SK-N-SH treated with all-trans-retinoic acid at 6 μM for 48 hours (cell line): ENCODE data around the gene CPPED1.
A peak's percentile ranks its signal among the peaks of the same experiment; 100 is the strongest.

Experiments used
- ATAC-seq: fragments of 200-7000 bp; cut with Tn5 transposase; 3 replicates; pipeline ENCODE4 v1.9.1; 2020; ENCODE audit warnings: mild to moderate bottlenecking, moderate library complexity
- ARNTL ChIP-seq: fragments of 450-650 bp; formaldehyde crosslinking; IDR thresholded peaks from 2 replicates; pipeline ENCODE4 v1.5.0; 2020; ENCODE audit warnings: low read depth, mild to moderate bottlenecking, moderate library complexity, borderline replicate concordance
- BACH2 ChIP-seq: fragments of 250-450 bp; sonication (Bioruptor Pico); IDR thresholded peaks from 2 replicates; pipeline ENCODE4 v1.9.0; 2021; ENCODE audit warnings: mild to moderate bottlenecking, borderline replicate concordance
- CSDC2 ChIP-seq: fragments of 250-450 bp; sonication (Bioruptor Pico); IDR thresholded peaks from 2 replicates; pipeline ENCODE4 v1.5.0; 2020; ENCODE audit warnings: mild to moderate bottlenecking, moderate library complexity
- ESRRG ChIP-seq: fragments of 250-450 bp; sonication (Bioruptor Pico); IDR thresholded peaks from 2 replicates; pipeline ENCODE4 v1.6.1; 2021; ENCODE audit warnings: mild to moderate bottlenecking
- GLIS3 ChIP-seq: fragments of 250-450 bp; sonication (Bioruptor Pico); IDR thresholded peaks from 2 replicates; pipeline ENCODE4 v1.5.0; 2020; ENCODE audit warnings: mild to moderate bottlenecking, moderate library complexity
- ISL1 ChIP-seq: fragments of 250-450 bp; sonication (Bioruptor Pico); IDR thresholded peaks from 2 replicates; pipeline ENCODE4 v2.1.2; 2022; ENCODE audit warnings: mild to moderate bottlenecking, moderate library complexity
- OSR1 ChIP-seq: fragments of 250-450 bp; sonication (Bioruptor Pico); IDR thresholded peaks from 2 replicates; pipeline ENCODE4 v1.8.0; 2022; ENCODE audit warnings: moderate library complexity, mild to moderate bottlenecking, inconsistent platforms
- PPARA ChIP-seq: fragments of 250-450 bp; sonication (Bioruptor Pico); IDR thresholded peaks from 2 replicates; pipeline ENCODE4 v1.5.0; 2020; ENCODE audit warnings: mild to moderate bottlenecking, borderline replicate concordance
- RARB ChIP-seq: fragments of 250-450 bp; sonication (Bioruptor Pico); IDR thresholded peaks from 2 replicates; pipeline ENCODE4 v1.8.0; 2021; ENCODE audit warnings: mild to moderate bottlenecking, moderate library complexity
- SNAI2 ChIP-seq: fragments of 250-450 bp; sonication (Bioruptor Pico); IDR thresholded peaks from 2 replicates; pipeline ENCODE4 v1.5.0; 2020; ENCODE audit warnings: mild to moderate bottlenecking, moderate library complexity
- TCF4 ChIP-seq: fragments of 250-450 bp; sonication (Bioruptor Pico); IDR thresholded peaks from 2 replicates; pipeline ENCODE4 v1.8.0; 2021; ENCODE audit warnings: mild to moderate bottlenecking, moderate library complexity, borderline replicate concordance
- TOX ChIP-seq: fragments of 250-450 bp; sonication (Bioruptor Pico); IDR thresholded peaks from 2 replicates; pipeline ENCODE4 v1.8.0; 2021; ENCODE audit warnings: mild to moderate bottlenecking, moderate library complexity, borderline replicate concordance
- ZC3H10 ChIP-seq: fragments of 250-450 bp; sonication (Bioruptor Pico); IDR thresholded peaks from 2 replicates; pipeline ENCODE4 v1.5.1; 2021; ENCODE audit warnings: mild to moderate bottlenecking, moderate library complexity
- ZFP3 ChIP-seq: fragments of 250-450 bp; sonication (Bioruptor Pico); IDR thresholded peaks from 2 replicates; pipeline ENCODE4 v1.5.0; 2020; ENCODE audit warnings: mild to moderate bottlenecking, moderate library complexity
- ZFP30 ChIP-seq: fragments of 450-650 bp; formaldehyde crosslinking; IDR thresholded peaks from 2 replicates; pipeline ENCODE4 v1.5.0; 2022; ENCODE audit warnings: mild to moderate bottlenecking, moderate library complexity
- ZNF565 ChIP-seq: fragments of 450-650 bp; formaldehyde crosslinking; conservative IDR thresholded peaks from 2 replicates; pipeline ENCODE4 v1.5.0; 2020; ENCODE audit warnings: low read depth, mild to moderate bottlenecking, moderate library complexity
- ZNF70 ChIP-seq: fragments of 450-650 bp; formaldehyde crosslinking; IDR thresholded peaks from 2 replicates; pipeline ENCODE4 v1.5.0; 2020; ENCODE audit warnings: mild to moderate bottlenecking, moderate library complexity
- ZNF8 ChIP-seq: fragments of 450-650 bp; formaldehyde crosslinking; IDR thresholded peaks from 2 replicates; pipeline ENCODE4 v1.5.0; 2020; ENCODE audit warnings: mild to moderate bottlenecking, moderate library complexity
- TF ChIP-seq, protein P1 (sequence below): fragments of 250-450 bp; sonication (Bioruptor Pico); IDR thresholded peaks from 2 replicates; pipeline ENCODE4 v1.8.0; 2020; ENCODE audit warnings: mild to moderate bottlenecking, moderate library complexity, borderline replicate concordance
- TF ChIP-seq, protein P2 (sequence below): fragments of 250-450 bp; sonication (Bioruptor Pico); IDR thresholded peaks from 2 replicates; pipeline ENCODE4 v1.5.0; 2020; ENCODE audit warnings: mild to moderate bottlenecking, moderate library complexity
- TF ChIP-seq, protein P3 (sequence below): fragments of 250-450 bp; sonication (Bioruptor Pico); IDR thresholded peaks from 2 replicates; pipeline ENCODE4 v1.5.1; 2021; ENCODE audit warnings: mild to moderate bottlenecking, moderate library complexity
- TF ChIP-seq, protein P4 (sequence below): fragments of 250-450 bp; sonication (Bioruptor Pico); IDR thresholded peaks from 2 replicates; pipeline ENCODE4 v1.5.1; 2020; ENCODE audit warnings: low read depth, mild to moderate bottlenecking, moderate library complexity
- TF ChIP-seq, protein P5 (sequence below): fragments of 250-450 bp; sonication (Bioruptor Pico); IDR thresholded peaks from 2 replicates; pipeline ENCODE4 v1.8.0; 2021; ENCODE audit warnings: low read depth, mild to moderate bottlenecking, moderate library complexity, borderline replicate concordance

Gene CPPED1

DNA sequence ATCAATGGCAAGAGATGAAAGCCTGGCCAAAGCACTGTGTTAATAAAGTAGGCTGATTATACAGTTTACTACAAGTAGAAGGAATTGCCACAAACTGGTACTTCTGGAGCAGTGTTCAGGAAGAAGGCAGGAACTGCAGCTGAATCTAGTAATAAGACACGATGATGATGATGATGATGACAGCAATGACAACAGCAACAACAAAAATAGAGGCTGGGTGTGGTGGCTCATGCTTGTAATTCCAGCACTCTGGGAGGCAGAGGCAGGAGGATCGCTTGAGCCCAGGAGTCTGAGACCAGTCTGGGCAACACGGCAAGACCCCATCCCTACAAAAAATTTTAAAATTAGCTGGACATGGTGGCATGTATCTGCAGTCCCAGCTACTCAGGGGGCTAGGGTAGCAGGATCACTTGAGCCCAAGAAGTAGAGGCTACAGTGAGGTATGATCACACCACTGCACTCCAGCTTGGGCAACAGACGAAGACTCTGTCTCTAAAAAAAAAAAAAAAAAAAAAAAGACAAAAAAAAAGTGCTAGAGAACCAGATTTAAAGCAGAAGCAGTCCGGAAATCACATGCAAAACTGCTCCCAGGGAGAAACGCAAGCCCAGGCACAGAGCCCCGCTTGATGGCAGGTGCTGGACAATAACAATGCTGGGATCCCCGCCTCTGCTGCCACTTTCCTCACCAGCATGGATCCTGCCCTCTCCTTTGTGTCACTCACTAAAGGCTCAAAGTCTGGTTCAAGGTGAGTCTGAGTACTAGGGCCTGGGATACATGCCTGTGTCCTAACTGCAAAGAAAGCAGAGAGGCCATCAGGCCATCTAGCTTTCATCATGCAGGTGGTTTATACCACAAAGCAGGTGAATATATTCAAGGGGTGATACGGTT lies 44.8 kb downstream of the CPPED1 start (continued):
- TF ChIP-seq, protein P1, sequence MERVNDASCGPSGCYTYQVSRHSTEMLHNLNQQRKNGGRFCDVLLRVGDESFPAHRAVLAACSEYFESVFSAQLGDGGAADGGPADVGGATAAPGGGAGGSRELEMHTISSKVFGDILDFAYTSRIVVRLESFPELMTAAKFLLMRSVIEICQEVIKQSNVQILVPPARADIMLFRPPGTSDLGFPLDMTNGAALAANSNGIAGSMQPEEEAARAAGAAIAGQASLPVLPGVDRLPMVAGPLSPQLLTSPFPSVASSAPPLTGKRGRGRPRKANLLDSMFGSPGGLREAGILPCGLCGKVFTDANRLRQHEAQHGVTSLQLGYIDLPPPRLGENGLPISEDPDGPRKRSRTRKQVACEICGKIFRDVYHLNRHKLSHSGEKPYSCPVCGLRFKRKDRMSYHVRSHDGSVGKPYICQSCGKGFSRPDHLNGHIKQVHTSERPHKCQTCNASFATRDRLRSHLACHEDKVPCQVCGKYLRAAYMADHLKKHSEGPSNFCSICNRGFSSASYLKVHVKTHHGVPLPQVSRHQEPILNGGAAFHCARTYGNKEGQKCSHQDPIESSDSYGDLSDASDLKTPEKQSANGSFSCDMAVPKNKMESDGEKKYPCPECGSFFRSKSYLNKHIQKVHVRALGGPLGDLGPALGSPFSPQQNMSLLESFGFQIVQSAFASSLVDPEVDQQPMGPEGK (CRISPR knock-in tag) = no peak
- TF ChIP-seq SNAI2 (CRISPR knock-in tag) (no peak), PPARA (no peak)
- TF ChIP-seq, protein P2, sequence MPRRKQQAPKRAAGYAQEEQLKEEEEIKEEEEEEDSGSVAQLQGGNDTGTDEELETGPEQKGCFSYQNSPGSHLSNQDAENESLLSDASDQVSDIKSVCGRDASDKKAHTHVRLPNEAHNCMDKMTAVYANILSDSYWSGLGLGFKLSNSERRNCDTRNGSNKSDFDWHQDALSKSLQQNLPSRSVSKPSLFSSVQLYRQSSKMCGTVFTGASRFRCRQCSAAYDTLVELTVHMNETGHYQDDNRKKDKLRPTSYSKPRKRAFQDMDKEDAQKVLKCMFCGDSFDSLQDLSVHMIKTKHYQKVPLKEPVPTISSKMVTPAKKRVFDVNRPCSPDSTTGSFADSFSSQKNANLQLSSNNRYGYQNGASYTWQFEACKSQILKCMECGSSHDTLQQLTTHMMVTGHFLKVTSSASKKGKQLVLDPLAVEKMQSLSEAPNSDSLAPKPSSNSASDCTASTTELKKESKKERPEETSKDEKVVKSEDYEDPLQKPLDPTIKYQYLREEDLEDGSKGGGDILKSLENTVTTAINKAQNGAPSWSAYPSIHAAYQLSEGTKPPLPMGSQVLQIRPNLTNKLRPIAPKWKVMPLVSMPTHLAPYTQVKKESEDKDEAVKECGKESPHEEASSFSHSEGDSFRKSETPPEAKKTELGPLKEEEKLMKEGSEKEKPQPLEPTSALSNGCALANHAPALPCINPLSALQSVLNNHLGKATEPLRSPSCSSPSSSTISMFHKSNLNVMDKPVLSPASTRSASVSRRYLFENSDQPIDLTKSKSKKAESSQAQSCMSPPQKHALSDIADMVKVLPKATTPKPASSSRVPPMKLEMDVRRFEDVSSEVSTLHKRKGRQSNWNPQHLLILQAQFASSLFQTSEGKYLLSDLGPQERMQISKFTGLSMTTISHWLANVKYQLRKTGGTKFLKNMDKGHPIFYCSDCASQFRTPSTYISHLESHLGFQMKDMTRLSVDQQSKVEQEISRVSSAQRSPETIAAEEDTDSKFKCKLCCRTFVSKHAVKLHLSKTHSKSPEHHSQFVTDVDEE (CRISPR knock-in tag) = no peak
- TF ChIP-seq, all 23 proteins: peak for 0

DNA sequence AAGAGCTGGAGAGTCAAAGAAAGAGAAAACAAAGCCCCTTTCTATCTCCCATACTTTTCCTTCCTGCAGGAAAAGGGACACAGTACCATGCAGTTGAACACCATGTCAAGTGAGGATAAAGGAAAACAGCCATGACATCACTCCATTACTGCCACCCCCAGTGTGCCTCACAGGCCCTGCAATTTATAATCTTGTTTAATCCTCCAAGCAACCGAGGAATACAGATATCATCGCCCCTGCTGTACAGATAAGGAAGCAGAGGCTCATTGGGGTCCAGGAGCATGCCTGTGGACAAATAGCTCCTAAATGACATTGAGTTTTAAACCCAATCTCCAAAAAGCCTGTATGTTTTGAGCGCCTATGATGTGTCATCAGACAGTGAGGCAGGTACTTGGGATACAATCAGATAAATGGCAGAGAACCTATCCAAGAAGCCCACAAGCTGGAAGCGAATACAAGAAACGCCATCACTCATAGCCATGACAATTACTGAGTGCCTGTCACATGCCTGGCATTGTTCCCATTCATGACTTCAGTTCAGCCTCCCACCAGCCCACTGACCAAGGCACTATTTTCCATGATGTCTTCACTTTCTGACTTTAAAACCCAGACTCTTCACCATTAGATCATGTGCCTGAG lies 45.5 kb downstream of the CPPED1 start:
- peak; percentile 71 for ATAC-seq
- TF ChIP-seq TOX (CRISPR knock-in tag) (no peak), ZNF8 (CRISPR knock-in tag) (peak; percentile 79), BACH2 (CRISPR knock-in tag) (no peak), ZNF565 (CRISPR knock-in tag) (no peak), GLIS3 (CRISPR knock-in tag) (0 out of 2 replicates have a peak, but pooled peaks have one; percentile 46), TCF4 (CRISPR knock-in tag) (peak; percentile 81), CSDC2 (CRISPR knock-in tag) (no peak), PPARA (no peak), SNAI2 (CRISPR knock-in tag) (no peak; the same call in 1 of the 2 replicates), ZFP3 (CRISPR knock-in tag) (no peak), ISL1 (peak; percentile 61), ZC3H10 (no peak), ZFP30 (CRISPR knock-in tag) (0 out of 2 replicates have a peak, but pooled peaks have one; percentile 8), ESRRG (no peak), ZNF70 (CRISPR knock-in tag) (no peak), ARNTL (CRISPR knock-in tag) (no peak), RARB (CRISPR knock-in tag) (no peak), OSR1 (CRISPR knock-in tag) (no peak)
- TF ChIP-seq, protein P3, sequence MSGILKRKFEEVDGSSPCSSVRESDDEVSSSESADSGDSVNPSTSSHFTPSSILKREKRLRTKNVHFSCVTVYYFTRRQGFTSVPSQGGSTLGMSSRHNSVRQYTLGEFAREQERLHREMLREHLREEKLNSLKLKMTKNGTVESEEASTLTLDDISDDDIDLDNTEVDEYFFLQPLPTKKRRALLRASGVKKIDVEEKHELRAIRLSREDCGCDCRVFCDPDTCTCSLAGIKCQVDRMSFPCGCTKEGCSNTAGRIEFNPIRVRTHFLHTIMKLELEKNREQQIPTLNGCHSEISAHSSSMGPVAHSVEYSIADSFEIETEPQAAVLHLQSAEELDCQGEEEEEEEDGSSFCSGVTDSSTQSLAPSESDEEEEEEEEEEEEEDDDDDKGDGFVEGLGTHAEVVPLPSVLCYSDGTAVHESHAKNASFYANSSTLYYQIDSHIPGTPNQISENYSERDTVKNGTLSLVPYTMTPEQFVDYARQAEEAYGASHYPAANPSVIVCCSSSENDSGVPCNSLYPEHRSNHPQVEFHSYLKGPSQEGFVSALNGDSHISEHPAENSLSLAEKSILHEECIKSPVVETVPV (CRISPR knock-in tag) = peak; percentile 49; the same call in 1 of the 2 replicates
- TF ChIP-seq, protein P2 (CRISPR knock-in tag) = peak; percentile 65; the same call in 1 of the 2 replicates
- TF ChIP-seq, protein P4, sequence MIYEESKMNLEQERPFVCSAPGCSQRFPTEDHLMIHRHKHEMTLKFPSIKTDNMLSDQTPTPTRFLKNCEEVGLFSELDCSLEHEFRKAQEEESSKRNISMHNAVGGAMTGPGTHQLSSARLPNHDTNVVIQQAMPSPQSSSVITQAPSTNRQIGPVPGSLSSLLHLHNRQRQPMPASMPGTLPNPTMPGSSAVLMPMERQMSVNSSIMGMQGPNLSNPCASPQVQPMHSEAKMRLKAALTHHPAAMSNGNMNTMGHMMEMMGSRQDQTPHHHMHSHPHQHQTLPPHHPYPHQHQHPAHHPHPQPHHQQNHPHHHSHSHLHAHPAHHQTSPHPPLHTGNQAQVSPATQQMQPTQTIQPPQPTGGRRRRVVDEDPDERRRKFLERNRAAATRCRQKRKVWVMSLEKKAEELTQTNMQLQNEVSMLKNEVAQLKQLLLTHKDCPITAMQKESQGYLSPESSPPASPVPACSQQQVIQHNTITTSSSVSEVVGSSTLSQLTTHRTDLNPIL (CRISPR knock-in tag) = 0 out of 2 replicates have a peak, but pooled peaks have one; percentile 43
- TF ChIP-seq, protein P1 (CRISPR knock-in tag) = no peak
- TF ChIP-seq, protein P5, sequence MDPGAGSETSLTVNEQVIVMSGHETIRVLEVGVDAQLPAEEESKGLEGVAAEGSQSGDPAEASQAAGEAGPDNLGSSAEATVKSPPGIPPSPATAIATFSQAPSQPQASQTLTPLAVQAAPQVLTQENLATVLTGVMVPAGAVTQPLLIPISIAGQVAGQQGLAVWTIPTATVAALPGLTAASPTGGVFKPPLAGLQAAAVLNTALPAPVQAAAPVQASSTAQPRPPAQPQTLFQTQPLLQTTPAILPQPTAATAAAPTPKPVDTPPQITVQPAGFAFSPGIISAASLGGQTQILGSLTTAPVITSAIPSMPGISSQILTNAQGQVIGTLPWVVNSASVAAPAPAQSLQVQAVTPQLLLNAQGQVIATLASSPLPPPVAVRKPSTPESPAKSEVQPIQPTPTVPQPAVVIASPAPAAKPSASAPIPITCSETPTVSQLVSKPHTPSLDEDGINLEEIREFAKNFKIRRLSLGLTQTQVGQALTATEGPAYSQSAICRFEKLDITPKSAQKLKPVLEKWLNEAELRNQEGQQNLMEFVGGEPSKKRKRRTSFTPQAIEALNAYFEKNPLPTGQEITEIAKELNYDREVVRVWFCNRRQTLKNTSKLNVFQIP = no peak
